ENCODE results near the gene PEX14.

DNA sequence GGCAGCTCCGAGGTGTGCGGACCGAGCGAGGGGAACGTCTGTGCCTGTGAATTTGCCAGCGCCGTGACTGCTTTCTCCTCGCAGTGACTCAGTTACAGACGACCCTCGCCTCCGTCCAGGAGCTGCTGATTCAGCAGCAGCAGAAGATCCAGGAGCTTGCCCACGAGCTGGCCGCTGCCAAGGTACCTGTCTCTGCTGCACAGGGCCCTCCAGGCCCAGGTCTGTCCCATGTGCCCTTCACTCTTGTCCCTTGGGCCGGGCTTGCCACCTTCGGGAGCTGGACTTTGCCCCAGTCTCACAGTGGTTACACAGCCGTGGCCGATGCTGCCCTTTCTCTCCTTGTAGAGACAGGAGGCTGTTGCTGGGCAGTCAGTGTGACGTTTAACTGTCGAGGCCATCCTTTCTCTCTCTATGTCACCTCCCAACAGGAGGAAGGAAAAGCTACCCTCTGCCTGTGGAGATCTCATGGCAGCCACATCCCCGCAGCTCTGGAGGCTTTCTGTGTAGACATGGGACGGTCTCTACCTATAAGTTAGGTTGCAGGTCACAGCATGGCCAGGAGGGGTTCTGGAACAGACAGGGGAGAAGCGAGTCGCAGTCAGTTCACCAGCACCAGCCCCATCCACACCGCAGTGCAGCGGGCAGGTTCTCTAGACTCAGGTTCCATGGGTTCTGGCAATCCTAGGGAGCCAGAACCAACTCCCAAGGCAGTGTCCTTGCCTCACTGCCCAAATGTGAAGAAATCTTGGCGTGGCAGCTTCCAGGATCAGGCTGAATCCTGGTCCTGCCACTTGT is 149.7 kb downstream of the PEX14 start:
- TF ChIP-seq CTCF (IDR thresholded peaks at IDR 0.05) (no peak), REST (IDR thresholded peaks at IDR 0.05; ENCODE audit: insufficient read depth in 1 of 2, low read depth in 2 of 2, low read length in 1 of 2) (no peak), POLR2AphosphoS5 (IDR thresholded peaks at IDR 0.05; ENCODE audit: low read depth, low read length) (no peak), TCF7L2 (IDR thresholded peaks at IDR 0.05; ENCODE audit: low read depth, low read length) (no peak)

All from Panc1 (cell line).